ENCODE results near the gene LRRC49.

- TF ChIP-seq, protein P1, sequence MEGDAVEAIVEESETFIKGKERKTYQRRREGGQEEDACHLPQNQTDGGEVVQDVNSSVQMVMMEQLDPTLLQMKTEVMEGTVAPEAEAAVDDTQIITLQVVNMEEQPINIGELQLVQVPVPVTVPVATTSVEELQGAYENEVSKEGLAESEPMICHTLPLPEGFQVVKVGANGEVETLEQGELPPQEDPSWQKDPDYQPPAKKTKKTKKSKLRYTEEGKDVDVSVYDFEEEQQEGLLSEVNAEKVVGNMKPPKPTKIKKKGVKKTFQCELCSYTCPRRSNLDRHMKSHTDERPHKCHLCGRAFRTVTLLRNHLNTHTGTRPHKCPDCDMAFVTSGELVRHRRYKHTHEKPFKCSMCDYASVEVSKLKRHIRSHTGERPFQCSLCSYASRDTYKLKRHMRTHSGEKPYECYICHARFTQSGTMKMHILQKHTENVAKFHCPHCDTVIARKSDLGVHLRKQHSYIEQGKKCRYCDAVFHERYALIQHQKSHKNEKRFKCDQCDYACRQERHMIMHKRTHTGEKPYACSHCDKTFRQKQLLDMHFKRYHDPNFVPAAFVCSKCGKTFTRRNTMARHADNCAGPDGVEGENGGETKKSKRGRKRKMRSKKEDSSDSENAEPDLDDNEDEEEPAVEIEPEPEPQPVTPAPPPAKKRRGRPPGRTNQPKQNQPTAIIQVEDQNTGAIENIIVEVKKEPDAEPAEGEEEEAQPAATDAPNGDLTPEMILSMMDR (conservative IDR thresholded peaks at IDR 0.05), result no peak
- no peak for TF ChIP-seq EZH2 (IDR thresholded peaks at IDR 0.05; ENCODE audit: low read depth)
Observed at GRCh38 chr15:71050461-71050860, 157.8 kb downstream of the LRRC49 start.
